ENCODE data around the gene ACACA.

Gene ACACA

DNA sequence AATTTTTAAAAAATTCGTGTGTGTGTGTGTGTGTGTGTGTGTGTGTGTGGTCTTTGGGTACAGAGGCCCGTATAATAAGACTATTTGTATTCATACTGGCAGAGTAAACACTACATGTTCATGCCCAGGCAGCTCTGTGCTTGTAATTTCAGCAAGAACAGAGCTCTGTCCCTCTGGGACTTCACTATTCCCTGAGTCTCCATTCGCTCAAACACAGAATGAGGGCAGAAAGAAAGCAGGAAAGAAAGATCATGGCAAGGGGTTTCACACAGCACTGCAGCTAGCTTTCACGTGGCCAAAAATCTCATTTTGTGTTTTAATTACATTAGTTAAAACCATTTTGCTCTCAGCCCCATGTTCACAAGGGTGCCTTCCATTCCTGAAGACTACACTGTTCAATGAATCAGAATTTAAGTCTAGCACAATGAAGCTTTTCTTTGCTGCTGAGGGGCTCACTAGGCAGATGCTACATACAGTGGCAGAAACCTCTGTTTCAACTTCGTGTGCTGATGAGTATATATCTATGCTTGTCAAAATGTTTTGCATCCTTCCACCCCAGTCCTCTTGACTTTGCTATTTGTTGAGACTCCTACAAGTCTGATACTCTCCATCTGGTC, 229.3 kb downstream of the ACACA start:
- DNase-seq (ENCODE audit: extremely low spot score) = no peak
- POLR2A ChIA-PET = no interaction called here
- CTCF ChIA-PET = interaction anchor here (0.6 to 1.0 kb wide), 2 partner anchors 8 to 38 kb away, joined by 4 to 7 read pairs; no protein-coding TSS in a partner anchor
- TF ChIP-seq FOXM1 (IDR thresholded peaks at IDR 0.05; ENCODE audit: borderline replicate concordance) (no peak), SP1 (IDR thresholded peaks at IDR 0.05) (no peak), FOXK2 (IDR thresholded peaks at IDR 0.05) (no peak), L3MBTL2 (conservative IDR thresholded peaks at IDR 0.05) (no peak)

DNA sequence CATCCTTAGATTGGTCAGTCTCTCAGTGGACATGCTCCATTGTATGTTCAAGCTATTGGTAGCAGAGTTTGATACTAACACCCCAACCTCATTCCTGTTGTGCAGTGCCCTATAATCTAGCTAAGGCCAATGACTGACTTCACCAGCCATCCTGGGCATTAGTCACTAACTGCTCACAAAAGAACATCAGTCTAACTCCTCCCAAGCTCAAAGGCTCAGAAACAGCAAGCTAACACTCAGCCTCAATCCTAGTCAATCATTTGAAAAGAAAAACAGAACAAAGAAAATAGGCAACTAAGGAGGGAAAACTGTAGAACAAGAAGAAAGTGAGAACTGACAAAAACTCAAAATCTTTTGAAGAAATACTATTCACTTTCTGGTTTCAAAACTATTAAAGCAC, 229.9 kb downstream of the ACACA start:
- POLR2A ChIA-PET = no interaction called here
- no peak for TF ChIP-seq SP1 (IDR thresholded peaks at IDR 0.05)
- no peak for TF ChIP-seq NFRKB (IDR thresholded peaks at IDR 0.05)
- no peak for TF ChIP-seq LEF1 (IDR thresholded peaks at IDR 0.05; ENCODE audit: borderline replicate concordance)
- no peak for TF ChIP-seq FOXM1 (IDR thresholded peaks at IDR 0.05; ENCODE audit: borderline replicate concordance)
- DNase-seq (ENCODE audit: extremely low spot score) = no peak
- CTCF ChIA-PET = interaction anchor here (0.6 to 1.0 kb wide), 3 partner anchors 9 to 38 kb away, joined by 3 to 7 read pairs (median 4); no protein-coding TSS in a partner anchor

DNA sequence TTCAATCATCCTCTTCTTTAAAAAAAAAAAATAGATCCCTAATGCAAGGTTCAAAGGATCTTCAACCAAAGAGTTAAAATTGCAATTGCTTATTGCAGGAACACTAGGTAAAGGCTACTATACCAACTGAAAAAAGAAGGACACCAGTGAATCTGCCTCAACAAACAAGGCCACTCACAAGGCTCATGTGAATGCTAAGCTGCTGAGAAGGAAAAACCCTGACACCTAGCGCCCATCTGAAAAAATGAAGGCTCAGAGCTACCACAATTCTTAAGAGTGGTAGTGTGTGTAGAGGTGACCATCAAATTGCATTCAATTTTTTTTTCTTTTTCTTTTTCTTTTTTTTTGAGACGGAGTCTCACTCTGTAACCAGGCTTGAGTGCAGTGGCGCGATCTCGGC, 232.4 kb downstream of the ACACA start:
- ChIA-PET CTCF (interaction anchor here (0.6 to 1.1 kb wide), 3 partner anchors 11 to 559 kb away, joined by 3 to 5 read pairs (median 4); no protein-coding TSS in a partner anchor), POLR2A (no interaction called here)
- TF ChIP-seq L3MBTL2 (conservative IDR thresholded peaks at IDR 0.05) (no peak), BHLHE40 (IDR thresholded peaks at IDR 0.05; ENCODE audit: borderline replicate concordance) (no peak), FOXM1 (IDR thresholded peaks at IDR 0.05; ENCODE audit: borderline replicate concordance) (no peak), FOXA1 (IDR thresholded peaks at IDR 0.05) (no peak), ZNF384 (IDR thresholded peaks at IDR 0.05) (no peak), LEF1 (IDR thresholded peaks at IDR 0.05; ENCODE audit: borderline replicate concordance) (no peak), ARNT (IDR thresholded peaks at IDR 0.05) (no peak), SP1 (IDR thresholded peaks at IDR 0.05) (no peak), HDGF (IDR thresholded peaks at IDR 0.05; ENCODE audit: borderline replicate concordance) (no peak), TARDBP (IDR thresholded peaks at IDR 0.05) (no peak), FOXK2 (IDR thresholded peaks at IDR 0.05) (no peak), SUZ12 (IDR thresholded peaks at IDR 0.05) (no peak), ELF4 (IDR thresholded peaks at IDR 0.05) (no peak), CTBP1 (IDR thresholded peaks at IDR 0.05; ENCODE audit: borderline replicate concordance) (no peak), NFRKB (IDR thresholded peaks at IDR 0.05) (no peak)
- TF ChIP-seq, protein P1, sequence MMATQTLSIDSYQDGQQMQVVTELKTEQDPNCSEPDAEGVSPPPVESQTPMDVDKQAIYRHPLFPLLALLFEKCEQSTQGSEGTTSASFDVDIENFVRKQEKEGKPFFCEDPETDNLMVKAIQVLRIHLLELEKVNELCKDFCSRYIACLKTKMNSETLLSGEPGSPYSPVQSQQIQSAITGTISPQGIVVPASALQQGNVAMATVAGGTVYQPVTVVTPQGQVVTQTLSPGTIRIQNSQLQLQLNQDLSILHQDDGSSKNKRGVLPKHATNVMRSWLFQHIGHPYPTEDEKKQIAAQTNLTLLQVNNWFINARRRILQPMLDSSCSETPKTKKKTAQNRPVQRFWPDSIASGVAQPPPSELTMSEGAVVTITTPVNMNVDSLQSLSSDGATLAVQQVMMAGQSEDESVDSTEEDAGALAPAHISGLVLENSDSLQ (IDR thresholded peaks at IDR 0.05) = no peak
- DNase-seq (ENCODE audit: extremely low spot score) = peak; percentile 9

DNA sequence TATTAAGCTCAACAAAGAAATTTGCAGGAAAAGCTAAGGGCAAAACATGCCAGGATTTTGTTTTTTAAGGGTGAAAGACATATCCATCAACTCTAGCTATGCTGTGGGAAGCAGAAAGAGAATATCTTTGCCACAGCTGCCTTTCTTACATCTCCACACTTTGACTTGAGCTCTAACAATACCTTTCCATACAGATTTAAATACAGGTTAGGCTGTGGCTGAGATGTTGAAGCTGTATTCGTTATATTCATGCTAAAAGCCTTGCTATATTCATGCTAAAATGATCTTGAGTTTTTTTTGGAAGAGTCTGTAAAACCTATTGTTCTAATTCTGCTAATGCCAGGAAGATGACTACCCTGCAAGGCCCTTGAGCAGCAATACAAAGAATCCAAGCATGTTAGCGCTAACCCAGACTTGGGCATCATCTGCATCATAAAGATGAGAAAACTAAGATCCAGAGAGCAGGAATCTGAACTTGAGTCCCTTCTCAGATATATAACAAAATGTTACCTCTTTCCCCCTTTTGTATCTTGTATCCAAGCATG, 235.7 kb downstream of the ACACA start:
- ChIA-PET CTCF (no interaction called here), POLR2A (no interaction called here)
- TF ChIP-seq NFRKB (IDR thresholded peaks at IDR 0.05) = no peak
- no peak for TF ChIP-seq L3MBTL2 (conservative IDR thresholded peaks at IDR 0.05)
- no peak for TF ChIP-seq FOXM1 (IDR thresholded peaks at IDR 0.05; ENCODE audit: borderline replicate concordance)
- TF ChIP-seq FOXA1 (IDR thresholded peaks at IDR 0.05) = no peak
- TF ChIP-seq HDGF (IDR thresholded peaks at IDR 0.05; ENCODE audit: borderline replicate concordance) = no peak
- no peak for TF ChIP-seq ZNF384 (IDR thresholded peaks at IDR 0.05)
- TF ChIP-seq SP1 (IDR thresholded peaks at IDR 0.05) = no peak
- TF ChIP-seq ARNT (IDR thresholded peaks at IDR 0.05) = no peak
- no peak for TF ChIP-seq ELF4 (IDR thresholded peaks at IDR 0.05)
- TF ChIP-seq CTBP1 (IDR thresholded peaks at IDR 0.05; ENCODE audit: borderline replicate concordance) = no peak
- TF ChIP-seq TARDBP (IDR thresholded peaks at IDR 0.05) = no peak
- TF ChIP-seq, protein P1 (IDR thresholded peaks at IDR 0.05) = no peak
- DNase-seq (ENCODE audit: extremely low spot score) = no peak

DNA sequence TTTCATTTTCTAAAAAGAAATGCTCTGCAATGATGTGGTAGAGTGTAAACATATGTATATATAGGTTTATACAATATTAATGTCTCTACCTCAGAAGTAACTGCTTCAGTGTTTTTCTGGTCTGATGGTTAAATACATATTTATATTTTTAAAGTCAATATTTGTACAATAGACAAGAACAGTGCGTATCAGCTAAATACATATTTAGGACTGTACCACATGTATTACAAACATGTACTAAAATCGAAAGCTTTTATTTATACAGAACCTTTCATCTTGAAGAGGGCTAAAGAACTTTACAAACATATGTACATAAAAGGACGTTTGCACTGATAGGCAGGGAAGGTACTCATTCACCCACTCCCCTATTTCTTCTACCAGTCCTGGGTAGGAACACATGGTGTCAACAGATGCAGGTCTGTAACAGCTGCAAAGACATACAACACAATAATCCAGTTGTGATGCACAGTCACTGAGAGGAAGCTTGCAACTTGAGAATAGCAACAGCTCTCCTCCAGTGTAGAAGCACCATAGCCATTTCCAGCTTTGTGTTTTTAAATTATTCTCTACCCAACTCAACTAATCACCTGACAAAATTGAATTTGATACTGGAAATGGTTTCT, 237.8 kb downstream of the ACACA start:
- no peak for DNase-seq (ENCODE audit: extremely low spot score)
- TF ChIP-seq CTBP1 (IDR thresholded peaks at IDR 0.05; ENCODE audit: borderline replicate concordance) (no peak), SP1 (IDR thresholded peaks at IDR 0.05) (no peak), ZNF384 (IDR thresholded peaks at IDR 0.05) (no peak), FOXA1 (IDR thresholded peaks at IDR 0.05) (no peak), FOXK2 (IDR thresholded peaks at IDR 0.05) (no peak), SUZ12 (IDR thresholded peaks at IDR 0.05) (no peak), ELF4 (IDR thresholded peaks at IDR 0.05) (no peak), TARDBP (IDR thresholded peaks at IDR 0.05) (no peak), FOXM1 (IDR thresholded peaks at IDR 0.05; ENCODE audit: borderline replicate concordance) (no peak), HDGF (IDR thresholded peaks at IDR 0.05; ENCODE audit: borderline replicate concordance) (no peak), NFRKB (IDR thresholded peaks at IDR 0.05) (no peak), L3MBTL2 (conservative IDR thresholded peaks at IDR 0.05) (no peak), BHLHE40 (IDR thresholded peaks at IDR 0.05; ENCODE audit: borderline replicate concordance) (no peak), ARNT (IDR thresholded peaks at IDR 0.05) (no peak)
- TF ChIP-seq, protein P1 (IDR thresholded peaks at IDR 0.05) = no peak
- ChIA-PET CTCF (no interaction called here), POLR2A (no interaction called here)

DNA sequence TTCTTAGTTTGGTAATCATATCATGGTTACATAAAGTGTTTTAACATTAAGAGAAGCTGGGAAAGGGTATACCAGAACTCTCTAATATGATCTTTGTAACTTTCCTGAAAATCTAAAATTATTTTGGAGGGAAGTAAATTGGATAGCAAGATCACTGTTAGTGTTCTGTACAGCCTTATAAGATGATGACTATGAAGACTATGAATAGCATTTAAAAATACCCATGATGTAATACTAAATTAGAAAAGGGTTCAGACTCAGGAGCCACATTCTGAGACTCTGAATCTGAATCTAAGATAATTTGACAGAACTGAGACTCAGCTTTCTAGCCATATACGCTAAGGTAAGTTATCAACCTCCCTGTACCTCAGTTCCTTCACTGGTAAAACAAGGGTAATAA, 238.9 kb downstream of the ACACA start:
- CTCF ChIA-PET = no interaction called here
- POLR2A ChIA-PET = no interaction called here

More for the DNA sequence above, 238.9 kb downstream of the ACACA start:
- no peak for DNase-seq (ENCODE audit: extremely low spot score)
- TF ChIP-seq SUZ12 (IDR thresholded peaks at IDR 0.05) (no peak), FOXA1 (IDR thresholded peaks at IDR 0.05) (no peak), ELF4 (IDR thresholded peaks at IDR 0.05) (no peak), LEF1 (IDR thresholded peaks at IDR 0.05; ENCODE audit: borderline replicate concordance) (no peak), FOXK2 (IDR thresholded peaks at IDR 0.05) (no peak), SP1 (IDR thresholded peaks at IDR 0.05) (no peak), NFRKB (IDR thresholded peaks at IDR 0.05) (no peak), ARNT (IDR thresholded peaks at IDR 0.05) (no peak), CTBP1 (IDR thresholded peaks at IDR 0.05; ENCODE audit: borderline replicate concordance) (no peak), HDGF (IDR thresholded peaks at IDR 0.05; ENCODE audit: borderline replicate concordance) (no peak), FOXM1 (IDR thresholded peaks at IDR 0.05; ENCODE audit: borderline replicate concordance) (no peak), TARDBP (IDR thresholded peaks at IDR 0.05) (no peak), L3MBTL2 (conservative IDR thresholded peaks at IDR 0.05) (no peak), ZNF384 (IDR thresholded peaks at IDR 0.05) (no peak), BHLHE40 (IDR thresholded peaks at IDR 0.05; ENCODE audit: borderline replicate concordance) (no peak)
- TF ChIP-seq, protein P1 (IDR thresholded peaks at IDR 0.05) = no peak

Measured in HEK293T (cell line).